GM21367 (cell line): ENCODE results near the gene TRA2B.

Source experiments
- ATAC-seq: cut with Tn5 transposase; IDR thresholded peaks from one replicate; pipeline ENCODE4 v1.9.1; 2021; ENCODE audit not compliant: unreplicated experiment

TRA2B gene

DNA sequence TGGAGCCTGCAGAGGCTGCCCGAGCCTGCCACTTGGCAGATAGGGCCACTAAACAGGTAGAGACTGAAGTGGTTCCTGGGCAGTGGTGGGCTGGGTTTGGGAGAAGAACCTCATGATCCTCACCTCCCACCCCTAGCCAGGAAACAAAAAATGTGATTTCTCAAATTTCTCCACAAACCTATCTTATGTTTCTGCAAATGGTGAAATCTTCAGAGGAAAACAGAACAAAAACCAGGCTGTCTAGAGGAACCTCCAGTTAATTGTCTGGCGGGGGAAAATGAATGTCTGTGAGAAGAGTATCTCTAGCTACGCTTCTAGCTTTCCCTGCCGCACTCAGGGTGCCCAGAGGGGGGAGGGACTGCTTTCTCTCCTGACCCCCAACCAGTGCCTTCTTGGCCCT is 55.9 kb downstream of the TRA2B start:
- no peak for ATAC-seq

DNA sequence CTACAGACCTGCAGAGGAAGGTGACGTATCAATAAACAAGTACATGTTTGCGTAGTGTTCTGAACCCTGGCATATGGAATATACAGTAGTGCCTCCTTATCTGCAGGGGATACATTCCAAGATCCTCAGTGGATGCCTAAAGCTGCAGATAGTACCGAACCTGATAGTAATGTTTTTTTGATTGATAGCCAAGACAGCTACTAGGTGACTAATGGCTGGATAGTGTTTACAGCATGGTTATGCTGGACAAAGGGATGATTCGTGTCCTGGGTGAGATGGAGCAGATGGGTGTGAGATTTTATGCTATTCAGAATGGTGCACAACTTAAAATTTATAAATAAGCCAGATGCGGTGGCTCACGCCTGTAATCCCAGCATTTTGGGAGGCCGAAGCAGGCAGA is 57.2 kb downstream of the TRA2B start:
- ATAC-seq: no peak

DNA sequence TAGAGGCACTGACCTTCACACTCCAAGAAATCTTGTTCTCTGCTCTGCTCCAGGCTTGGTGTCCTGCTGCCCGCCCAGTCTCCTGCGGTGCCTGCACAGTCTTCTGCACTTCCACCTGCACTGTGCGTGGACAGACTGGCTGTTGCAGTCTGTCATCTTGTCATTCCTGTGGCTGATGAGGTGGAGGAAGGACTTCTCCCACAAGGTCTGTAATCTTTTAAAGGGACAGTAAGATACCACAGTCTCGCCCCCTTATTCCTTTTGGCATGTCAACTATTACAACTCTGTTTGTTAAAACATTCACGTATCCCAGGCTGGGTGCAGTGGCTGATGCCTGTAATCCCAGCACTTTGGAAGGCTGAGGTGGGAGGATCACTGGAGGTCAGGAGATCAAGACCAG is 58.9 kb downstream of the TRA2B start:
- no peak for ATAC-seq

DNA sequence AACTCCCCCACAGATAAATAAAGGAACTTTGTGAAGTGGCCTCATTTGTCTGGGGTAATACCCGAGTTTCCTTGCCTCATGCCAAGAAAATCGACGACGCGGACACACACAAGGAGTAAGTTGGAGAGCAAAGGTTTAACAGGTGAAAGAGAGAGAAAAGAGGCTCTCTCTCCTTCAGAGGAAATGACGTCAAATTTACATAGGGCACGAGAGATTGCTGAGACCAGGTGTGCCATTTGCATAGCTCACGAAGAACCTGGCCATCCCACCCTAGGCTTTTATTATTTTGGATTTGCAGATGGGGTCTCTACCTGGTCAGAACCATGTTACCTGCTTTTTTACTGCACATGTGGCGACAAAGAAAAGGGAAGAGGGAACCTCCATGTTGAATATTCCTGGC is 63.7 kb downstream of the TRA2B start:
- no peak for ATAC-seq

DNA sequence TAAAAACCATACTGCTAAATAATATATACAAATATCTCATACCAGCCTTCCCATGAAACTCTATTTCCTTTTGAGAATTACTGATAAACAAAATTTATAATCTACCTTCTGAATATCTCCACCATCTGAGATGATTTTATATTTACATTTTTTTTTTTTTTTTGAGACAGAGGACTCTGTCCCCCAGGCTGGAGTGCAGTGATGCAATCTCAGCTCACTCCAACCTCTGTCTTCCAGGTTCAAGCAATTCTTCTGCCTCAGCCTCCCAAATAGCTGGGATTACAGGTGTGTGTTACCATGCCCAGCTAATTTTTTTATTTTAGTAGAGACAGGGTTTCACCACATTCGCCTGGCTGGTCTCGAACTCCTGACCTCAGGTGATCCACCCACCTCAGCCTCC is 70.2 kb downstream of the TRA2B start:
- ATAC-seq: no peak

DNA sequence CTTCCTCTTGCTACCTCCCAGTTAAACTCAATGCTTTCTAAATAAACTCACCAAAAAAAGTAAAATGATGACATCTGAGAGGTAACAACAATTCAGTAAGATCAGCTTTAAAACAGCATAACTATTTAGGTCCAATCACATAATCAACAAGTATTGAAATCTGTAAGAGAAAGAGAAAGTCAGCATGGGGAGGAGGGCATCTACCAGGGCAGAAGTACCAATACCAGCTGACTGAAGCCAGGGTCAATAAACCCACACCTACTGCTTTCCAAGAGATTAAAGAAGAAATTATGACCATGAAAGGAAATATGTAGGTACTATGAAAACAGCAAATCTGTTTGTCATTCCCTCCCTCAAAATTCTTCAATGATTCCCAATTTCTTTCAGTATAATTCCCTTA is 70.8 kb downstream of the TRA2B start:
- ATAC-seq: no peak

DNA sequence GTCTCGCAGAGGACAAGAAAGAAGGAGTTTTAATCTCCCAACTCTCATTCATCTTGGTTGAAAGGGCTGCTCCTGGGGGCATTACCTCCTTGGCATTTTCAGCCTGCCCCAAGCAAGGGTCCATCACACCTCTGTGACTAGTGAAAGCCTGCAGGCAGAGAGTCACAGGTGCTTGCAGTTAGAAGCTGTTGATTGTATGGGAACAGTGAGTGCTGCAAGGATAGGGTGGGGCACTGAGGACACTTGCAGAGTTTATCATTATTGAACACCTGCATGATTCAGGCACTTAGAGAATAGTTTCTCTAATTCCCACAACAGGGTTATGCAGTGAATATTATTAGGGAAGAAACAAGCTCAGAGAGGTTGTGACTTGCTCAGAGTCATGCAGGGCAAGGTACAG is 71.3 kb downstream of the TRA2B start:
- no peak for ATAC-seq
